OCI-LY3 (cell line): ENCODE data around the gene JAKMIP1.

Source experiments
- H2AFZ ChIP-seq: fragments of 200-600, 300-600 bp; shearing (Covaris generic); 2 replicates; pipeline ENCODE4 v1.6.0; 2014; ENCODE audit warnings: antibody characterized with exemption, low read depth, low read length
- H3K27ac ChIP-seq: fragments of 200-600, 300-600 bp; sonication (generic); 2 replicates; pipeline ENCODE4 v1.5.1; 2014; ENCODE audit warnings: mild to moderate bottlenecking, low read length, moderate library complexity, mixed read lengths
- H3K27me3 ChIP-seq: fragments of 200-600, 300-600 bp; sonication (generic); 2 replicates; pipeline ENCODE4 v1.6.1; 2014; ENCODE audit warnings: low read depth, low read length, mixed read lengths
- H3K36me3 ChIP-seq: fragments of 200-600, 300-600 bp; sonication (generic); replicated peaks from 2 replicates; pipeline ENCODE3; 2014; ENCODE audit warnings: low read depth, low read length, mixed read lengths
- H3K4me1 ChIP-seq: fragments of 300-600, 200-600 bp; sonication (generic); 2 replicates; pipeline ENCODE4 v1.6.1; 2014; ENCODE audit warnings: low read length, mixed read lengths
- H3K4me2 ChIP-seq: fragments of 200-600, 300-600 bp; sonication (generic); 2 replicates; pipeline ENCODE4 v1.6.1; 2014; ENCODE audit warnings: low read length, mixed read lengths
- H3K4me3 ChIP-seq: fragments of 300-600, 200-600 bp; sonication (generic); 2 replicates; pipeline ENCODE4 v1.5.1; 2014; ENCODE audit warnings: antibody characterized with exemption, mild to moderate bottlenecking, low read length, moderate library complexity
- H3K79me2 ChIP-seq: fragments of 300-600, 200-600 bp; shearing (Covaris generic); 2 replicates; pipeline ENCODE4 v1.6.1; 2014; ENCODE audit warnings: mild to moderate bottlenecking, low read length, mixed read lengths
- H3K9ac ChIP-seq: fragments of 300-600, 200-600 bp; shearing (Covaris generic); 2 replicates; pipeline ENCODE4 v1.6.0; 2014; ENCODE audit warnings: mild to moderate bottlenecking, low read length, moderate library complexity
- H3K9me3 ChIP-seq: fragments of 200-600, 300-600 bp; shearing (Covaris generic); 2 replicates; pipeline ENCODE4 v1.6.1; 2014; ENCODE audit warnings: low read length, mixed read lengths; ENCODE audit not compliant: insufficient read depth
- H4K20me1 ChIP-seq: fragments of 200-600, 300-600 bp; sonication (generic); 2 replicates; pipeline ENCODE4 v1.6.1; 2016; ENCODE audit warnings: low read length, mixed read lengths; ENCODE audit not compliant: insufficient read depth
- EZH2phosphoT487 ChIP-seq: fragments of 200-600 bp; shearing (Covaris generic); IDR thresholded peaks from 2 replicates; pipeline ENCODE4 v1.6.1; 2018; ENCODE audit warnings: antibody characterized with exemption, mixed run types, low read depth
- TF ChIP-seq, protein P1 (sequence below): fragments of 200-600, 300-600 bp; sonication (generic); IDR thresholded peaks from 2 replicates; pipeline ENCODE4 v1.5.1; 2014; ENCODE audit warnings: antibody characterized with exemption, low read length, low read depth

The JAKMIP1 gene

GRCh38 chr4:6085028-6085690, 115.2 kb downstream of the JAKMIP1 start:
- no peaks in the 10 kb centered on the region for H4K20me1 ChIP-seq
- no peaks in the 10 kb centered on the region for H3K9me3 ChIP-seq
- no peaks in the 10 kb centered on the region for H3K79me2 ChIP-seq
- H3K9ac ChIP-seq = no peak overlapping the region
- no peak overlapping the region for H3K4me3 ChIP-seq
- no peaks in the 10 kb centered on the region for H3K4me1 ChIP-seq
- H2AFZ ChIP-seq = no peak overlapping the region
- no peaks in the 10 kb centered on the region for H3K36me3 ChIP-seq
- H3K27me3 ChIP-seq = 0 out of 2 replicates have a peak, but pooled peaks cover 7% of the 10 kb centered on the region
- H3K4me2 ChIP-seq = no peak overlapping the region
- no peak for TF ChIP-seq EZH2phosphoT487
- TF ChIP-seq, protein P1, sequence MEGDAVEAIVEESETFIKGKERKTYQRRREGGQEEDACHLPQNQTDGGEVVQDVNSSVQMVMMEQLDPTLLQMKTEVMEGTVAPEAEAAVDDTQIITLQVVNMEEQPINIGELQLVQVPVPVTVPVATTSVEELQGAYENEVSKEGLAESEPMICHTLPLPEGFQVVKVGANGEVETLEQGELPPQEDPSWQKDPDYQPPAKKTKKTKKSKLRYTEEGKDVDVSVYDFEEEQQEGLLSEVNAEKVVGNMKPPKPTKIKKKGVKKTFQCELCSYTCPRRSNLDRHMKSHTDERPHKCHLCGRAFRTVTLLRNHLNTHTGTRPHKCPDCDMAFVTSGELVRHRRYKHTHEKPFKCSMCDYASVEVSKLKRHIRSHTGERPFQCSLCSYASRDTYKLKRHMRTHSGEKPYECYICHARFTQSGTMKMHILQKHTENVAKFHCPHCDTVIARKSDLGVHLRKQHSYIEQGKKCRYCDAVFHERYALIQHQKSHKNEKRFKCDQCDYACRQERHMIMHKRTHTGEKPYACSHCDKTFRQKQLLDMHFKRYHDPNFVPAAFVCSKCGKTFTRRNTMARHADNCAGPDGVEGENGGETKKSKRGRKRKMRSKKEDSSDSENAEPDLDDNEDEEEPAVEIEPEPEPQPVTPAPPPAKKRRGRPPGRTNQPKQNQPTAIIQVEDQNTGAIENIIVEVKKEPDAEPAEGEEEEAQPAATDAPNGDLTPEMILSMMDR = no peak
- no peak overlapping the region for H3K27ac ChIP-seq

DNA sequence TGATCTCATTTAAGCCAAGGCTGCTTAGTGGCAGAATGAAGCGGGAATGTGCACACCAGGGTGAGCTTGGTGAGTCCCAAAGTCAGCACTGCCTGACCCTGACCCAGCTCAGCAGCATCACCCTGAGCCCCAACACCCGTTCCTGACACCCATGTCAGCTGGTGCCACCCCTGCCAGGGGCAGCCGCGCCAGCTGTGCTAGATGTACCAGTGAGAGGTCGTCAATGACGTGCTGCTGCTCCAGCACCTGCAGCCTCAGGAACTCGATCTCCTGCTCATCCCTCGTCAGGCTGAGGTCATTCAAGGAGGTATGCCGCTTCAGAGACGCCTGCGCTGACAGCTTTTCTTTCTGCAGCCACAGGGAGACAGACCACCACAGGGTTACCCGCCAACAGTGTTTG, 120.4 kb downstream of the JAKMIP1 start:
- no peak overlapping the region for H3K27ac ChIP-seq
- no peaks in the 10 kb centered on the region for H3K9me3 ChIP-seq
- no peaks in the 10 kb centered on the region for H4K20me1 ChIP-seq
- no peak for TF ChIP-seq EZH2phosphoT487
- TF ChIP-seq, protein P1 = no peak
- no peak overlapping the region for H3K4me3 ChIP-seq
- H2AFZ ChIP-seq = no peak overlapping the region
- H3K27me3 ChIP-seq = no peaks in the 10 kb centered on the region
- no peak overlapping the region for H3K9ac ChIP-seq
- H3K4me2 ChIP-seq = no peak overlapping the region
- no peaks in the 10 kb centered on the region for H3K4me1 ChIP-seq
- no peaks in the 10 kb centered on the region for H3K36me3 ChIP-seq
- no peaks in the 10 kb centered on the region for H3K79me2 ChIP-seq

DNA sequence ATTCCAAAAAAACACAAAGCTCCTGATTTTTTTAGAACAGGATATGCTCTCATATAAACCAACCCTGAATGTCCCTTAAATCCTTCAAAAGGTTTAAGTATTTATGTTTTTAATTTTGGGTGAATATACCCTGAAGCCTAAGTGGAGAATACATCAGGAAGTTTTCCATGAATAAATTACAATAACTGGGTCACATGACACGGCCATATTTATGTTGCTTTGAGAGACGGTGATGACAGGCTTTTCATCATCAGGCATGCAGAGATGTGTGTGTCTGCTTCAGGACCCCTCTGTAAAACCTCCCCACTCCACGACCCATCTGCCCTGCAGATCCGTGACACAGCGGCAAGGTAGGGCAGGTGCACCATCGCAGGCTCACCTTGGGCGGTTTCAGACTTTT, 121.8 kb downstream of the JAKMIP1 start:
- H3K36me3 ChIP-seq = no peaks in the 10 kb centered on the region
- H3K4me1 ChIP-seq = no peaks in the 10 kb centered on the region
- no peak overlapping the region for H3K4me2 ChIP-seq
- no peaks in the 10 kb centered on the region for H3K27me3 ChIP-seq
- no peak overlapping the region for H3K9ac ChIP-seq
- no peak overlapping the region for H2AFZ ChIP-seq
- H3K4me3 ChIP-seq = no peak overlapping the region
- H4K20me1 ChIP-seq = no peaks in the 10 kb centered on the region
- TF ChIP-seq EZH2phosphoT487 = no peak
- TF ChIP-seq, protein P1 = no peak
- no peaks in the 10 kb centered on the region for H3K9me3 ChIP-seq
- no peak overlapping the region for H3K27ac ChIP-seq
- H3K79me2 ChIP-seq = no peaks in the 10 kb centered on the region

- H3K27ac ChIP-seq = no peak overlapping the region
- no peaks in the 10 kb centered on the region for H3K79me2 ChIP-seq
Measured at GRCh38 chr4:6076391-6076790, 124.0 kb downstream of the JAKMIP1 start.

More at GRCh38 chr4:6076391-6076790, 124.0 kb downstream of the JAKMIP1 start:
- Histone ChIP-seq H3K4me3 (no peak overlapping the region), H3K4me1 (no peaks in the 10 kb centered on the region), H2AFZ (no peak overlapping the region), H3K4me2 (no peak overlapping the region), H3K9ac (no peak overlapping the region), H3K36me3 (no peaks in the 10 kb centered on the region), H3K9me3 (no peaks in the 10 kb centered on the region), H3K27me3 (no peaks in the 10 kb centered on the region), H4K20me1 (no peaks in the 10 kb centered on the region)
- TF ChIP-seq EZH2phosphoT487 = no peak
- TF ChIP-seq, protein P1 = peak; percentile 17; the same call in 1 of the 2 replicates
